ENCODE data around the gene HIPK3. TPM values are rescaled to one million over a fixed set of nuclear protein-coding genes. Genes with fewer than 3 reads are reported as not detected.

Gene HIPK3
- total and polyA plus RNA-seq, 7 experiments from 2014 or later = 24.0 to 92.5 (median 55.0) TPM

- CTCF ChIA-PET = no interaction called here
- Mint-ChIP-seq H3K27ac (no peak overlapping the region), H3K4me1 (no peaks in the 10 kb centered on the region)
Measured at GRCh38 chr11:33403344-33403743, 146.2 kb downstream of the HIPK3 start.

GRCh38 chr11:33405834-33406602 lies 148.8 kb downstream of the HIPK3 start:
- Histone ChIP-seq H3K27me3 (ENCODE audit: control insufficient read depth in 2 of 2, insufficient read depth in 2 of 2, low read length in 2 of 2) (no peaks in the 10 kb centered on the region), H3K27ac (ENCODE audit: low read depth, low read length) (no peak overlapping the region), H3K4me1 (ENCODE audit: control insufficient read depth in 2 of 2, insufficient read depth in 2 of 2, low read length in 2 of 2) (no peaks in the 10 kb centered on the region), H3K4me3 (ENCODE audit: low read length) (no peak overlapping the region), H3K9me3 (ENCODE audit: control insufficient read depth in 2 of 3, low read length in 3 of 3) (no peaks in the 10 kb centered on the region), H3K36me3 (ENCODE audit: control insufficient read depth in 2 of 3, insufficient read depth in 3 of 3, low read length in 3 of 3) (no peaks in the 10 kb centered on the region)
- ChIA-PET POLR2A (no interaction called here), CTCF (no interaction called here)
- ATAC-seq (no peak), DNase-seq (no peak)
- Mint-ChIP-seq H3K36me3 (no peaks in the 10 kb centered on the region), H3K27me3 (peaks cover 6 to 19% (median 13%) of the 10 kb centered on the region in 5 donors), H3K9me3 (peaks cover 0 to 1% (median 0%) of the 10 kb centered on the region in 11 donors), H3K4me3 (no peak overlapping the region), H3K4me1 (no peaks in the 10 kb centered on the region), H3K27ac (no peak overlapping the region)
- intact Hi-C loops (cut with micrococcal nuclease) = no loop called here

More at GRCh38 chr11:33403344-33403743, 146.2 kb downstream of the HIPK3 start:
- Histone ChIP-seq H3K36me3 (ENCODE audit: control insufficient read depth in 2 of 3, insufficient read depth in 3 of 3, low read length in 3 of 3) (no peaks in the 10 kb centered on the region), H3K9me3 (ENCODE audit: control insufficient read depth in 2 of 3, low read length in 3 of 3) (no peaks in the 10 kb centered on the region), H3K4me3 (ENCODE audit: low read length) (no peak overlapping the region), H3K27me3 (ENCODE audit: control insufficient read depth in 2 of 2, insufficient read depth in 2 of 2, low read length in 2 of 2) (no peaks in the 10 kb centered on the region), H3K27ac (ENCODE audit: low read depth, low read length) (no peak overlapping the region), H3K4me1 (ENCODE audit: control insufficient read depth in 2 of 2, insufficient read depth in 2 of 2, low read length in 2 of 2) (no peaks in the 10 kb centered on the region)
- H3K4me3 Mint-ChIP-seq = no peak overlapping the region
- POLR2A ChIA-PET = no interaction called here
- intact Hi-C loops (cut with micrococcal nuclease) = no loop called here
- H3K27me3 Mint-ChIP-seq = peaks cover 0 to 20% (median 15%) of the 10 kb centered on the region in 5 donors
- DNase-seq (no peak), ATAC-seq (no peak)
- H3K9me3 Mint-ChIP-seq = peaks cover 0 to 1% (median 0%) of the 10 kb centered on the region in 11 donors
- H3K36me3 Mint-ChIP-seq = no peaks in the 10 kb centered on the region

Other genes with a start within 250 kb of the HIPK3 start
- gene DEPDC7, start 241.5 kb upstream of the HIPK3 start, total RNA-seq = 1 to 10 TPM in 4 of 5 experiments, under 1 TPM in 1; 0.65 to 9.6 (median 2.1) TPM
- gene DEPDC7, start 241.5 kb upstream of the HIPK3 start, polyA plus RNA-seq = 1 to 10 TPM; 3.2 to 3.9 TPM
- gene TCP11L1, start 217.8 kb upstream of the HIPK3 start, total RNA-seq = 10 to 100 TPM in 4 of 5 experiments, 1 to 10 TPM in 1; 9.1 to 17.1 (median 13.3) TPM
- gene TCP11L1, start 217.8 kb upstream of the HIPK3 start, polyA plus RNA-seq = 1 to 10 TPM; 1.8 to 3.2 TPM
- gene CSTF3, start 95.9 kb upstream of the HIPK3 start, total RNA-seq = 10 to 100 TPM; 14.6 to 38.6 (median 28.7) TPM
- 10 to 100 TPM; 17.8 to 23.7 TPM for gene CSTF3, start 95.9 kb upstream of the HIPK3 start, polyA plus RNA-seq
- not detected for gene KIAA1549L, start 118.7 kb downstream of the HIPK3 start, total RNA-seq
- not detected for gene KIAA1549L, start 118.7 kb downstream of the HIPK3 start, polyA plus RNA-seq